Neuronal stem cell (in vitro differentiated cells): Measurements from ENCODE around the gene STX3.

Experiments used
- DNase-seq: peaks from one replicate; pipeline ENCODE4 v3.0.0-alpha.2; 2013; ENCODE audit warnings: low spot score
- H2AFZ ChIP-seq: one replicate; pipeline ENCODE4 v1.6.1; 2013; ENCODE audit warnings: mild to moderate bottlenecking, low read length, inconsistent platforms
- H2AK5ac ChIP-seq: 2 replicates; pipeline ENCODE4 v1.6.1; 2013; ENCODE audit warnings: low read depth, mild to moderate bottlenecking, inconsistent platforms, low read length, moderate library complexity, mixed read lengths
- H2BK120ac ChIP-seq: 2 replicates; pipeline ENCODE4 v1.6.1; 2013; ENCODE audit warnings: low read depth, mild to moderate bottlenecking, inconsistent platforms, low read length, moderate library complexity, mixed read lengths
- H2BK12ac ChIP-seq: one replicate; pipeline ENCODE4 v1.6.1; 2013; ENCODE audit warnings: low read length, inconsistent platforms
- H2BK15ac ChIP-seq: 2 replicates; pipeline ENCODE4 v1.6.1; 2013; ENCODE audit warnings: mild to moderate bottlenecking, low read length, inconsistent platforms, mixed read lengths
- H2BK5ac ChIP-seq: one replicate; pipeline ENCODE4 v1.6.1; 2013; ENCODE audit warnings: inconsistent platforms, mild to moderate bottlenecking, low read length, moderate library complexity
- H3K14ac ChIP-seq: one replicate; pipeline ENCODE4 v1.6.1; 2013; ENCODE audit warnings: low read length, inconsistent platforms
- H3K18ac ChIP-seq: 2 replicates; pipeline ENCODE4 v1.6.1; 2013; ENCODE audit warnings: low read length, inconsistent platforms
- H3K23ac ChIP-seq: 2 replicates; pipeline ENCODE4 v1.6.1; 2013; ENCODE audit warnings: low read depth, mild to moderate bottlenecking, mixed read lengths, low read length, inconsistent platforms; ENCODE audit not compliant: poor library complexity
- H3K27ac ChIP-seq: replicated peaks from 3 replicates; pipeline ENCODE4 v1.5.1; 2013; ENCODE audit warnings: low read length, inconsistent platforms
- H3K27me3 ChIP-seq, 3 experiments: 2 replicates each; pipeline ENCODE4 v1.6.1; 2013; ENCODE audit warnings: low read length in 3 of 3, mild to moderate bottlenecking in 2 of 3, inconsistent platforms in 1 of 3, low read depth in 1 of 3, mixed read lengths in 1 of 3, moderate library complexity in 1 of 3; ENCODE audit not compliant: control insufficient read depth in 3 of 3, insufficient read depth in 3 of 3
- H3K36me3 ChIP-seq, 2 donors: replicated peaks in 1 of 2; 2 replicates each; pipeline ENCODE4 v1.6.1; 2013; ENCODE audit warnings: low read length in 2 of 2; ENCODE audit not compliant: control insufficient read depth in 2 of 2, insufficient read depth in 2 of 2
- H3K4ac ChIP-seq: 2 replicates; pipeline ENCODE4 v1.6.1; 2013; ENCODE audit warnings: inconsistent platforms, mild to moderate bottlenecking, low read length, moderate library complexity
- H3K4me1 ChIP-seq, 2 donors: 1 replicate in 1 of 2; 2 replicates in 1 of 2; pipeline ENCODE4 v1.6.1; 2013; ENCODE audit warnings: low read length in 2 of 2, low read depth in 1 of 2; ENCODE audit not compliant: control insufficient read depth in 2 of 2, insufficient read depth in 1 of 2
- H3K4me2 ChIP-seq: one replicate; pipeline ENCODE4 v1.6.1; 2013; ENCODE audit warnings: mild to moderate bottlenecking, low read length, inconsistent platforms; ENCODE audit not compliant: insufficient read depth, poor library complexity, severe bottlenecking
- H3K4me3 ChIP-seq, 2 donors: 2 replicates each; pipeline ENCODE4 v1.5.1; 2013; ENCODE audit warnings: low read length in 2 of 2, mild to moderate bottlenecking in 2 of 2, inconsistent platforms in 1 of 2, moderate library complexity in 1 of 2
- H3K79me1 ChIP-seq: one replicate; pipeline ENCODE4 v1.6.1; 2013; ENCODE audit warnings: low read depth, mild to moderate bottlenecking, inconsistent platforms, low read length, moderate library complexity
- H3K9ac ChIP-seq: one replicate; pipeline ENCODE4 v1.6.1; 2013; ENCODE audit warnings: mild to moderate bottlenecking, low read depth, low read length, inconsistent platforms; ENCODE audit not compliant: poor library complexity
- H3K9me3 ChIP-seq, 2 donors: replicated peaks in 1 of 2; 2 replicates each; pipeline versions ENCODE3 to v1.6.1; 2013; ENCODE audit warnings: low read length in 2 of 2, mild to moderate bottlenecking in 2 of 2, inconsistent platforms in 1 of 2, low read depth in 1 of 2, mixed read lengths in 1 of 2, moderate library complexity in 1 of 2; ENCODE audit not compliant: control insufficient read depth in 2 of 2, insufficient read depth in 1 of 2
- H4K8ac ChIP-seq: one replicate; pipeline ENCODE4 v1.6.1; 2013; ENCODE audit warnings: low read depth, mild to moderate bottlenecking, inconsistent platforms, low read length, moderate library complexity
- H4K91ac ChIP-seq: one replicate; pipeline ENCODE4 v1.6.1; 2013; ENCODE audit warnings: low read length, low read depth, mild to moderate bottlenecking, inconsistent platforms; ENCODE audit not compliant: poor library complexity
- WGBS, 2 donors: extraction: QIAGEN DNeasy Blood & Tissue Kit; methylation state at CpG; one replicate each; pipeline ENCODE4 v1.1.7; 2013; ENCODE audit warnings: missing lambda C conversion rate in 2 of 2, mixed read lengths in 1 of 2; ENCODE audit not compliant: insufficient read length in 2 of 2, insufficient replicate concordance in 1 of 2; ENCODE audit errors: extremely low coverage in 2 of 2; 5-methylcytosine and 5-hydroxymethylcytosine counted together

Gene STX3

GRCh38 chr11:59801981-59802638 is 46.9 kb downstream of the STX3 start:
- no CpG with 5 or more reads among the region's 5 CpGs for WGBS, 2 donors
- H3K27ac ChIP-seq: no peak overlapping the region
- peaks cover 13 to 21% of the 10 kb centered on the region in 2 donors for H3K36me3 ChIP-seq

DNA sequence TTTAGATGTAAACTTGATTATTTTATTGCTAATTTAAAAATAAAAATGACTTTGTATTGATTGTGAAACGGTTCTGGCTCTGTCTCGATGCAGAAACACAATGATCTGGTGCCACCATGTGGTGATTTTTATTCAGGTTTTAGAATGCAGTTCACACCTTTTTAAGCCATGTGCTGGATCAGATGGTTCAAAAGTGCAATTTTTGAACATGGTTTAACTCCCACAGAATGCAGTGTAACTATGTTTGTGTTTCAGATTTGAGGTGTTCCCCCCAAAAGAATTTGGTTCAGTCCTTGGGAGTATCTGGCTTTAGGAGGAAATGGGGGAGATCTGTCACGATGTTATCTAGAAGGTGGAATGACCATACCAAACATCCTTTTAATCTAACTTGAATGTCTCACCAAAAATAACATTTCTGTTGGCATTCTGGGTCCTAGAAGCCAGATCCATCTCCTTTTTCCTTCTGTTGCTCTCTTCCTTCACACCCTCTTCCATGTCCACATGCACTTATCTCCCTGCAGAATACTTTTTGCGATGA is 47.5 kb downstream of the STX3 start:
- Histone ChIP-seq H3K9me3 (no peaks in the 10 kb centered on the region), H3K23ac (no peak overlapping the region), H2BK12ac (no peak overlapping the region), H3K18ac (no peak overlapping the region), H3K27me3 (no peaks in the 10 kb centered on the region), H2BK5ac (no peak overlapping the region), H3K27ac (no peak overlapping the region), H3K4ac (no peak overlapping the region), H3K36me3 (peaks cover 13 to 27% of the 10 kb centered on the region in 2 donors), H3K4me1 (no peaks in the 10 kb centered on the region), H2AK5ac (no peak overlapping the region), H2BK120ac (no peak overlapping the region), H2BK15ac (no peak overlapping the region), H3K4me3 (no peak overlapping the region), H3K79me1 (peaks cover 2% of the 10 kb centered on the region), H3K14ac (no peak overlapping the region), H3K9ac (no peak overlapping the region), H2AFZ (peak overlapping the region; percentile 45), H4K91ac (no peak overlapping the region), H4K8ac (no peak overlapping the region), H3K4me2 (no peak overlapping the region)
- DNase-seq: peak; percentile 4
- no CpG with 5 or more reads among the region's 4 CpGs for WGBS, 2 donors

More at GRCh38 chr11:59801981-59802638, 46.9 kb downstream of the STX3 start:
- H3K14ac ChIP-seq: no peak overlapping the region
- H3K23ac ChIP-seq: no peak overlapping the region
- no peak overlapping the region for H3K4me2 ChIP-seq
- peak overlapping the region; percentile 45 for H2AFZ ChIP-seq
- H2BK12ac ChIP-seq: no peak overlapping the region
- no peak overlapping the region for H4K8ac ChIP-seq
- peak; percentile 8 for DNase-seq
- H3K27me3 ChIP-seq: no peaks in the 10 kb centered on the region
- no peak overlapping the region for H3K9ac ChIP-seq
- H3K79me1 ChIP-seq: peaks cover 2% of the 10 kb centered on the region
- H3K4me1 ChIP-seq: no peaks in the 10 kb centered on the region
- H3K18ac ChIP-seq: no peak overlapping the region
- H3K9me3 ChIP-seq: no peaks in the 10 kb centered on the region
- no peak overlapping the region for H2AK5ac ChIP-seq
- no peak overlapping the region for H3K4ac ChIP-seq
- no peak overlapping the region for H2BK5ac ChIP-seq
- no peak overlapping the region for H2BK120ac ChIP-seq
- H2BK15ac ChIP-seq: no peak overlapping the region
- no peak overlapping the region for H3K4me3 ChIP-seq
- H4K91ac ChIP-seq: no peak overlapping the region

DNA sequence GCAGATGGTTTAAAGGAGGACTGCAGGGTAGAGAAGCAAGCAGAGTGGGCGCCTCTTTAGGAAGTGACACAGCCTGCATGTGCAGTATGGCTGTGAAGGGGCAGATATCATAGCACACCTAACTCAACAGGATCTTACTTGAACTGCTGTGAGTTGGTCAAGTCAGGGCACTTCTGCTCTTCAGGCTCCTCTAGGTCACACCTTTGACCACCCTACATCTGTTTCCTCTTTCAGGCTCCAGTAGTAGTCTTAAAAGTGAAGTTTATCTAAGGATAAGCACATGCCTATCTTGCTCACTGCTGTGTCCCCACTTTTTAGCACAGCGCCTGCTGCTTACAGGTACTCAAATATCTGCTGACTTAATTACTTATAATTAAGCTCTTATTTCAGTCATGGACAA is 48.9 kb downstream of the STX3 start:
- WGBS, 2 donors: no CpG with 5 or more reads among the region's 2 CpGs

DNA sequence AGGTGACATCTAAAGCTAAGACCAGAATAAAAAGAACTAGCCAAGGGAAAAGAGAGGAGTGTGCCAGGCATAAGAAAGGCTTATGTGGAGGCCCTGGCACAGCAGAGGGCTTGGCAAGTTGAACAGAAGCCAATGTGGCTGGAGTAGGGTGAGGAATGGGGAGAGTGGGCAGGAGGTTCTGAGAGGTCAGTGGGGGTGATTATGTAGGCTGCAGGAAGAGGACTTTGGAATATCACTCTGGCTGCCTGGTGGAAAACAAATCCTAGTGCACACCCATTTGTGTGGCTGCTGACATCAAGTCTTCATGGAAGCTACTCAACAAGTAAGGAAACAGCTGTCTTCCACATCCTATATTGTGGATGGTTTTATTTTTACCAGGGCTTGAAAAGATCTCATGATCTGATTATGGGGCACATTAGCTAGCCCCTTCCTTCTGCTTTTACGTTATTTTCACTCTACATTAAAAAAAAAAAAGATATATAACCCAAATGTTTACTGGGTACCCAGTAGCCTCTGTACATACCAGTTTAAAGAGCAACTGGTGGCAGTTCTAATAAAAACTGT is 52.0 kb downstream of the STX3 start:
- H2BK15ac ChIP-seq: no peak overlapping the region
- no peaks in the 10 kb centered on the region for H3K27me3 ChIP-seq
- H3K4me2 ChIP-seq: no peak overlapping the region
- no peaks in the 10 kb centered on the region for H3K9me3 ChIP-seq
- H2AFZ ChIP-seq: no peak overlapping the region
- H3K79me1 ChIP-seq: peaks cover 4% of the 10 kb centered on the region
- H4K91ac ChIP-seq: no peak overlapping the region
- no CpG with 5 or more reads among the region's 1 CpG for WGBS, 2 donors
- no peak overlapping the region for H4K8ac ChIP-seq
- H3K23ac ChIP-seq: no peak overlapping the region
- no peak for DNase-seq
- H3K9ac ChIP-seq: no peak overlapping the region
- H3K18ac ChIP-seq: no peak overlapping the region
- no peak overlapping the region for H2BK5ac ChIP-seq
- peaks cover 15 to 40% of the 10 kb centered on the region in 2 donors for H3K36me3 ChIP-seq
- peaks cover 0 to 2% of the 10 kb centered on the region in 2 donors for H3K4me1 ChIP-seq
- H2BK12ac ChIP-seq: no peak overlapping the region
- H3K4ac ChIP-seq: no peak overlapping the region
- no peak overlapping the region for H3K14ac ChIP-seq
- H2AK5ac ChIP-seq: no peak overlapping the region
- no peak overlapping the region for H3K4me3 ChIP-seq
- H2BK120ac ChIP-seq: no peak overlapping the region
- no peak overlapping the region for H3K27ac ChIP-seq

More for the DNA sequence above, 48.9 kb downstream of the STX3 start:
- H3K4me2 ChIP-seq: no peak overlapping the region
- H2BK12ac ChIP-seq: no peak overlapping the region
- peaks cover 2% of the 10 kb centered on the region for H3K79me1 ChIP-seq
- no peak overlapping the region for H2AK5ac ChIP-seq
- no peak overlapping the region for H2BK120ac ChIP-seq
- H3K9me3 ChIP-seq: no peaks in the 10 kb centered on the region
- peaks cover 15 to 40% of the 10 kb centered on the region in 2 donors for H3K36me3 ChIP-seq
- no peak for DNase-seq
- H3K27ac ChIP-seq: no peak overlapping the region
- H3K14ac ChIP-seq: no peak overlapping the region
- no peak overlapping the region for H3K18ac ChIP-seq
- no peak overlapping the region for H2BK15ac ChIP-seq
- H3K4ac ChIP-seq: no peak overlapping the region
- no peak overlapping the region for H2BK5ac ChIP-seq
- no peak overlapping the region for H3K4me3 ChIP-seq
- H3K27me3 ChIP-seq: no peaks in the 10 kb centered on the region
- H4K91ac ChIP-seq: no peak overlapping the region
- no peak overlapping the region for H4K8ac ChIP-seq
- no peak overlapping the region for H3K23ac ChIP-seq
- H3K9ac ChIP-seq: no peak overlapping the region
- no peak overlapping the region for H2AFZ ChIP-seq
- H3K4me1 ChIP-seq: no peaks in the 10 kb centered on the region
